BLaER1 treated with 17β-estradiol and CSF1 and Interleukin-3, amounts not matched to agents 10 nM and 100 nM (cell line): ENCODE results near the gene SYNGR4.
A peak's percentile ranks its signal among the peaks of the same experiment; 100 is the strongest.

Source experiments
- H3K27ac ChIP-seq, 11 experiments: shearing (Covaris generic); formaldehyde crosslinking; 2 replicates each; pipeline ENCODE4 v1.8.1; 2022
- H3K27me3 ChIP-seq, 11 experiments: shearing (Covaris generic); formaldehyde crosslinking; 2 replicates each; pipeline ENCODE4 v1.8.1; 2022
- H3K36me3 ChIP-seq, 11 experiments: shearing (Covaris generic); formaldehyde crosslinking; 2 replicates each; pipeline ENCODE4 v1.8.1; 2022
- H3K4me1 ChIP-seq, 10 experiments: shearing (Covaris generic); formaldehyde crosslinking; 2 replicates each; pipeline ENCODE4 v1.8.1; 2022
- H3K4me2 ChIP-seq, 11 experiments: shearing (Covaris generic); formaldehyde crosslinking; 2 replicates each; pipeline ENCODE4 v1.8.1; 2022
- H3K4me3 ChIP-seq, 10 experiments: shearing (Covaris generic); formaldehyde crosslinking; 2 replicates each; pipeline ENCODE4 v1.8.1; 2022
- H3K9ac ChIP-seq, 11 experiments: shearing (Covaris generic); formaldehyde crosslinking; 2 replicates each; pipeline ENCODE4 v1.8.1; 2022
- H3K9me3 ChIP-seq, 11 experiments: shearing (Covaris generic); formaldehyde crosslinking; replicated peaks in 1 of 11; 2 replicates each; pipeline ENCODE4 v1.8.1; 2022
- H4K20me1 ChIP-seq, 11 experiments: shearing (Covaris generic); formaldehyde crosslinking; 2 replicates each; pipeline ENCODE4 v1.8.1; 2022
- Cebpa-rat ChIP-seq, 11 experiments: shearing (Covaris generic); IDR thresholded peaks; 2 replicates each; pipeline ENCODE4 v1.8.1; 2022

Gene SYNGR4

GRCh38 chr19:48417421-48417820 is 53.3 kb downstream of the SYNGR4 start:
- Histone ChIP-seq H3K27me3 (peaks cover 13 to 30% (median 21%) of the 10 kb centered on the region in 11 experiments), H3K9ac (peak overlapping the region in 5 of 11 experiments; percentile 6 to 26 (median 11); a peak in 5 of 22 replicates), H3K4me2 (peak overlapping the region; percentile 29 to 77 (median 70); a peak in 21 of 22 replicates), H3K4me3 (no peak overlapping the region), H3K4me1 (peaks cover 37 to 66% (median 59%) of the 10 kb centered on the region in 10 experiments), H3K9me3 (no peaks in the 10 kb centered on the region), H3K27ac (peak overlapping the region in 4 of 11 experiments; percentile 12 to 37 (median 20); a peak in 4 of 22 replicates), H3K36me3 (no peaks in the 10 kb centered on the region), H4K20me1 (no peaks in the 10 kb centered on the region; a peak in 1 of 22 replicates)
- no peak for TF ChIP-seq Cebpa-rat (IDR thresholded peaks at IDR 0.05)

- Histone ChIP-seq H3K36me3 (no peaks in the 10 kb centered on the region), H3K9me3 (no peaks in the 10 kb centered on the region), H4K20me1 (no peaks in the 10 kb centered on the region; a peak in 1 of 22 replicates), H3K4me3 (peak overlapping the region in 9 of 10 experiments; percentile 28 to 62 (median 48); a peak in 13 of 20 replicates), H3K27ac (peak overlapping the region; percentile 17 to 73 (median 63); a peak in 20 of 22 replicates), H3K4me1 (peaks cover 37 to 65% (median 58%) of the 10 kb centered on the region in 10 experiments), H3K9ac (peak overlapping the region; percentile 37 to 70 (median 57); a peak in 19 of 22 replicates), H3K27me3 (peaks cover 13 to 27% (median 21%) of the 10 kb centered on the region in 11 experiments), H3K4me2 (peak overlapping the region; percentile 59 to 85 (median 76))
- no peak for TF ChIP-seq Cebpa-rat (IDR thresholded peaks at IDR 0.05)
Observed at GRCh38 chr19:48418317-48419064, 54.3 kb downstream of the SYNGR4 start.

- Histone ChIP-seq H3K27me3 (peaks cover 9 to 18% (median 12%) of the 10 kb centered on the region in 11 experiments), H3K27ac (peak overlapping the region; percentile 17 to 73 (median 63); a peak in 20 of 22 replicates), H3K9ac (peak overlapping the region; percentile 37 to 70 (median 57); a peak in 20 of 22 replicates), H3K36me3 (no peaks in the 10 kb centered on the region), H3K9me3 (no peaks in the 10 kb centered on the region), H3K4me3 (peak overlapping the region; percentile 28 to 62 (median 48); a peak in 17 of 20 replicates), H3K4me2 (peak overlapping the region; percentile 59 to 85 (median 76)), H3K4me1 (peaks cover 36 to 65% (median 54%) of the 10 kb centered on the region in 10 experiments), H4K20me1 (no peaks in the 10 kb centered on the region)
- no peak for TF ChIP-seq Cebpa-rat (IDR thresholded peaks at IDR 0.05)
Observed at GRCh38 chr19:48419158-48419920, 55.2 kb downstream of the SYNGR4 start.

- H3K9ac ChIP-seq = no peak overlapping the region
- no peaks in the 10 kb centered on the region for H3K36me3 ChIP-seq
- TF ChIP-seq Cebpa-rat (IDR thresholded peaks at IDR 0.05) = no peak
- no peaks in the 10 kb centered on the region for H3K27me3 ChIP-seq
- peak overlapping the region in 2 of 11 experiments; percentile 15 to 32; a peak in 2 of 22 replicates for H3K4me2 ChIP-seq
- no peak overlapping the region for H3K4me3 ChIP-seq
- peaks cover 34 to 62% (median 47%) of the 10 kb centered on the region in 10 experiments for H3K4me1 ChIP-seq
- H3K9me3 ChIP-seq = no peaks in the 10 kb centered on the region
- H3K27ac ChIP-seq = no peak overlapping the region
- H4K20me1 ChIP-seq = no peaks in the 10 kb centered on the region
Observed at GRCh38 chr19:48421548-48421947, 57.4 kb downstream of the SYNGR4 start.

GRCh38 chr19:48424694-48425219 is 60.6 kb downstream of the SYNGR4 start:
- H3K9ac ChIP-seq = peak overlapping the region; percentile 38 to 76 (median 72); a peak in 20 of 22 replicates
- H3K4me3 ChIP-seq = peak overlapping the region in 8 of 10 experiments; percentile 2 to 47 (median 34); a peak in 9 of 20 replicates
- no peak for TF ChIP-seq Cebpa-rat (IDR thresholded peaks at IDR 0.05)

More at GRCh38 chr19:48424694-48425219, 60.6 kb downstream of the SYNGR4 start:
- Histone ChIP-seq H3K4me2 (peak overlapping the region; percentile 51 to 91 (median 83)), H3K27ac (peak overlapping the region; percentile 13 to 84 (median 81); a peak in 20 of 22 replicates), H4K20me1 (no peaks in the 10 kb centered on the region), H3K36me3 (no peaks in the 10 kb centered on the region), H3K9me3 (no peaks in the 10 kb centered on the region), H3K4me1 (peaks cover 9 to 38% (median 20%) of the 10 kb centered on the region in 10 experiments; a peak in 19 of 20 replicates), H3K27me3 (no peaks in the 10 kb centered on the region)
